ENCODE data around the gene RASL10B. TPM values are rescaled to one million over a fixed set of nuclear protein-coding genes. Genes with fewer than 3 reads are reported as not detected.

The RASL10B gene
- total RNA-seq, 2 experiments from 2014 or later: not detected

DNA sequence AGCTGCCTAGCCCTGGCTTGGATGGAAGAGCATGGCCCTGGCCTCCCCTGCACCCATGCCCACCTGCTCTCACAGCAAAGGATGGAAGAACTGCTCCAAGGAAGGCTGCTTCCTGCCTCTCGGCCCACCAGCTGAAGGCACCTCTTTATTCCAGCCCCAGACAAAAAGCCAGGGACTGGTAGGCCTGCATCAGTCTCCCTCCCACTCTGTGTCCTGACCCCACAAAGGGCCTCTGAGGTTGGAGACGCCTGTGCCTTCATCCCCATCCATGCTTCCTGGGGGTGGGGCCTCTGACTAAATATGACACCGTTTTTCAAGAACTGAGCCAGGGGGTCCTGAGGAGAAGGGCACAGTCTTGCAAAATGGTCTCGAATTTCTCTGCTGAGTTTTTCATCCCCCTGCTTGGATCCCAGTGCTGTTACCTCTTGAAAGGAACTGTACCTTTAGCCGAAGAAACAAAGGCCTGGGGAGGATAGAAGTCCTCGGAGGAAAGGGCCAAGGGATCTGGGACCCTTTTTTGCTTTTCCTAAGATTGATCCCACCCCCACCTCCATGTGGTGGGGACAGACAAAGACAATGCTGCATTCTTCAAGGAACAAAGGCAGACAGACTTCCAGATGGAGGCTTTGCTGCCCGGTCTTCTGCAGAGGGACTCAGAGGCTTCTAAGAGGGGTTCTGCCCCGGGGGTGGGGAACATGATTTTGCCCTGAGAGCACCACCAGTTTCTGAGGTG is 34.5 kb downstream of the RASL10B start:
- no TSS peak for BruUV-seq (replicated peaks)
- CTCF ChIA-PET (ENCODE audit: unreplicated experiment): interaction anchor here (1.0 kb wide), 1 partner anchor 43 kb away, joined by 4 read pairs; the partner anchor contains the start of gene TAF15
- no peak overlapping the region for H2AFZ ChIP-seq (ENCODE audit: low read length)
- no peaks in the 10 kb centered on the region for H4K20me1 ChIP-seq (ENCODE audit: insufficient read depth, low read length)
- H3K36me3 ChIP-seq (ENCODE audit: insufficient read depth, low read length): no peaks in the 10 kb centered on the region
- no peaks in the 10 kb centered on the region for H3K79me2 ChIP-seq (ENCODE audit: insufficient read depth, low read depth, low read length)
- no peaks in the 10 kb centered on the region for H3K9me3 ChIP-seq (ENCODE audit: low read length)
- H3K9me2 ChIP-seq (ENCODE audit: insufficient read depth, low read length): no peaks in the 10 kb centered on the region
- no peak overlapping the region for H3K4me2 ChIP-seq (ENCODE audit: low read length)
- POLR2A ChIA-PET: no interaction called here
- peaks cover 9% of the 10 kb centered on the region for H3K4me1 ChIP-seq (ENCODE audit: insufficient read depth, low read length, poor library complexity, severe bottlenecking)
- intact Hi-C loops (cut with micrococcal nuclease; ENCODE audit: unreplicated experiment): no loop called here
- H3K4me3 ChIP-seq (ENCODE audit: low read depth, low read length, poor library complexity, severe bottlenecking): no peak overlapping the region
- no peak for DNase-seq (ENCODE audit: low spot score)
- TF ChIP-seq EZH2phosphoT487 (IDR thresholded peaks at IDR 0.05; ENCODE audit: borderline replicate concordance, low read depth, low read length) (no peak), CTCF (conservative IDR thresholded peaks at IDR 0.05; ENCODE audit: low read length) (no peak)
- no peak overlapping the region for H3K27ac ChIP-seq (ENCODE audit: low read depth, low read length, poor library complexity, severe bottlenecking)

- H3K36me3 ChIP-seq (ENCODE audit: insufficient read depth, low read length): no peaks in the 10 kb centered on the region
- H3K4me2 ChIP-seq (ENCODE audit: low read length): no peak overlapping the region
- H3K9me2 ChIP-seq (ENCODE audit: insufficient read depth, low read length): no peaks in the 10 kb centered on the region
- TF ChIP-seq EZH2phosphoT487 (IDR thresholded peaks at IDR 0.05; ENCODE audit: borderline replicate concordance, low read depth, low read length) (no peak), CTCF (conservative IDR thresholded peaks at IDR 0.05; ENCODE audit: low read length) (no peak)
- H2AFZ ChIP-seq (ENCODE audit: low read length): no peak overlapping the region
- no peak overlapping the region for H3K4me3 ChIP-seq (ENCODE audit: low read depth, low read length, poor library complexity, severe bottlenecking)
- H3K27ac ChIP-seq (ENCODE audit: low read depth, low read length, poor library complexity, severe bottlenecking): no peak overlapping the region
- H3K9me3 ChIP-seq (ENCODE audit: low read length): no peaks in the 10 kb centered on the region
- POLR2A ChIA-PET: no interaction called here
- intact Hi-C loops (cut with micrococcal nuclease; ENCODE audit: unreplicated experiment): no loop called here
- no peaks in the 10 kb centered on the region for H4K20me1 ChIP-seq (ENCODE audit: insufficient read depth, low read length)
- H3K4me1 ChIP-seq (ENCODE audit: insufficient read depth, low read length, poor library complexity, severe bottlenecking): peaks cover 9% of the 10 kb centered on the region
- H3K79me2 ChIP-seq (ENCODE audit: insufficient read depth, low read depth, low read length): no peaks in the 10 kb centered on the region
- no peak for DNase-seq (ENCODE audit: low spot score)
- CTCF ChIA-PET (ENCODE audit: unreplicated experiment): no interaction called here
- no TSS peak for BruUV-seq (replicated peaks)
Observed at GRCh38 chr17:35766489-35766877, 35.0 kb downstream of the RASL10B start.

GRCh38 chr17:35766903-35767510 is 35.6 kb downstream of the RASL10B start:
- TF ChIP-seq EZH2phosphoT487 (IDR thresholded peaks at IDR 0.05; ENCODE audit: borderline replicate concordance, low read depth, low read length) (no peak), CTCF (conservative IDR thresholded peaks at IDR 0.05; ENCODE audit: low read length) (peak; percentile 75)
- ChIA-PET CTCF (ENCODE audit: unreplicated experiment) (no interaction called here), POLR2A (no interaction called here)
- no peaks in the 10 kb centered on the region for H4K20me1 ChIP-seq (ENCODE audit: insufficient read depth, low read length)
- no peaks in the 10 kb centered on the region for H3K9me2 ChIP-seq (ENCODE audit: insufficient read depth, low read length)
- H3K4me2 ChIP-seq (ENCODE audit: low read length): no peak overlapping the region
- no peaks in the 10 kb centered on the region for H3K36me3 ChIP-seq (ENCODE audit: insufficient read depth, low read length)
- intact Hi-C loops (cut with micrococcal nuclease; ENCODE audit: unreplicated experiment): no loop called here
- no TSS peak for BruUV-seq (replicated peaks)
- no peaks in the 10 kb centered on the region for H3K9me3 ChIP-seq (ENCODE audit: low read length)
- H3K4me3 ChIP-seq (ENCODE audit: low read depth, low read length, poor library complexity, severe bottlenecking): no peak overlapping the region
- no peak overlapping the region for H3K27ac ChIP-seq (ENCODE audit: low read depth, low read length, poor library complexity, severe bottlenecking)
- H3K79me2 ChIP-seq (ENCODE audit: insufficient read depth, low read depth, low read length): no peaks in the 10 kb centered on the region
- peaks cover 9% of the 10 kb centered on the region for H3K4me1 ChIP-seq (ENCODE audit: insufficient read depth, low read length, poor library complexity, severe bottlenecking)
- DNase-seq (ENCODE audit: low spot score): peak; percentile 46
- no peak overlapping the region for H2AFZ ChIP-seq (ENCODE audit: low read length)

Measured in OCI-LY7 (cell line).